Muscle of back (tissue), 11 donors: ENCODE measurements around the gene PDE11A. TPM values are rescaled to one million over a fixed set of nuclear protein-coding genes. Genes with fewer than 3 reads are reported as not detected.

ENCODE experiments used
- DNase-seq, 3 donors: peaks; one replicate each; pipeline versions ENCODE4 v3.0.0 to v3.0.0-alpha.2; 2013
- polyA plus RNA-seq, 10 donors: library from polyadenylated mRNA; unstranded; fragments of 120-200 nt; gene quantifications; one replicate each; pipeline ENCODE4 v1.2.1, GENCODE V29; 2013; ENCODE audit not compliant: insufficient read length in 10 of 10

PDE11A gene
- polyA plus RNA-seq, 10 donors = 0.46 to 1.1 (median 0.58) TPM

- DNase-seq = no peak
Measured at GRCh38 chr2:177599139-177599688, 473.4 kb downstream of the PDE11A start.

DNA sequence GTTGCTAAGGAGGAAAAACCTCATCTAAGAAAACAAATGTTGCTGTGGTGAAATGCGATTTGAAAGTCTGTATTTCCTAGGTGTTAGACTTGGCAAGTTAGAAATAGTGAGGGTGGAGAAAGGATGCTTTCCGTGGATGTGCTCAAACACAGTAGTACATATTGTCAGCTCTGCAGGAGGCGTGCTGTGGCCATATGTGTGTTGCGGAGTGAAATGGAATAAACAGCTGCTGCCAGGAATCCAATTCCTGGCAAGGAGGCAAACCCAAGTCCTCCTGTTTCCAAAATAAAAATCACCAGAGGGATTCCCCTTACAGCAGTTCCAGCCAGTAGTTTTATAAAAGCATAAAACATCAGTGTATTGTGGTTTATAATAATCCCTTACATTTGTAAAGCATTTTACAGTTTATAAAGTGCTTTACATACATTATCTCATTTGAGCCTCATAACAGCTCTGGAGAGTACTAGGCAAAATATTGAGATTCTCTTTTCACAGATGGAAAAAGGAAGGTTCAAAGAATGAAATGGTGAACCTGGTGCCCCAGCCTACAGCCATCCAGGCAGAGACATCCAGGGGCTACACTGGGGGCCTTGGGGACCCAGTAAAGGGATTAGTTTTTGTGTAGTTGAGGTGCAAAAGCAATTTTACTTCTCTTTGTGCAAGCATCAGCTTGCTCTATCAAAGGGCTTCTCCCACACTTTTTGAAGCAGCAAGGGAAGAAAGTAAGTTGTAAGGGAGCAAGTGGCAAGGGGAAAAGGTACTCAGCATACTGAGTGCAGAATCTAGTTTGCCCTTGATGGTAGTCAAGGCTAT is 474.0 kb downstream of the PDE11A start:
- DNase-seq = peak; percentile 92 to 98 (median 97)

DNA sequence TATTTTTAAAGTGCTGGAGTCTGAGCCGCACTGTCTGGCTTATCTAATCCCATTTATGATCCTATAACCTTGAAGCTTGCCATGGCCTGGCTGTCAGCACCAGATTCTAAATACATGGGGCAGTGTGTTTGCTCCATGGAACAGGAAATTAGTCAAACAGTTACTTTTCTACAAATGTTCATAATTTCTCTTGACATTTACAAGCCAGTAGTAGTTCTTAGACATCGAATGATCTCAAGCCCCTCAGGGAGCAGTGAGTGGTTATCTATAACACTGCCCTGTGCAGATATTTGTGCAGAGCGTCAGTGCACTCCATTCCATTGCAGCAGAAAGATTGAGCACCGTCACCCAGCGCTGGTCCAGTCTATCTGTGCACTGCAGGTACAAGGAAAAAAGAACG is 474.8 kb downstream of the PDE11A start:
- peak in 1 of 3 donors; percentile 26 for DNase-seq

- DNase-seq = peak in 1 of 3 donors; percentile 16
Measured at GRCh38 chr2:177596866-177597265, 475.7 kb downstream of the PDE11A start.

GRCh38 chr2:177595126-177595845 is 477.3 kb downstream of the PDE11A start:
- peak in 1 of 3 donors; percentile 57 for DNase-seq

GRCh38 chr2:177593402-177593801 is 479.2 kb downstream of the PDE11A start:
- DNase-seq = no peak

GRCh38 chr2:177592945-177593344 is 479.6 kb downstream of the PDE11A start:
- no peak for DNase-seq

DNA sequence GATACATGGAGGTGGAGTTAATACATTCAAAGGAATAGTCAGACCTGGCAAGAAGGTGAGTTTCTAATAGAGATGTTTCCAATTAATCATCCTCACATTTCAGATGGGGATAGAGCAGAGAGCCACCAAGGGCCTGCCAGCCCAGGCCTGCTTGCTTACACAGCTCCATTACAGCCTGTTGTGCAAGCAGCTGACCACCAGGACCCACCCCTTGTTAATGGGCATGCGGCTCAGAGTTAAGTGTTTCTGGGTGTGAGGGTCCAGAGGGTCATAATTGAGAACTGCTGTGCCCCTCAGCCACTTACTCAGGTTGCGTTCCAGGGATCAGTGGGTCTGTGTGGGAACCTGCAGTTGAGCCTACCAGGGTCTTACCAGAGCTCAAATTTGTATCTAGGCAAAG is 480.2 kb downstream of the PDE11A start:
- no peak for DNase-seq

DNA sequence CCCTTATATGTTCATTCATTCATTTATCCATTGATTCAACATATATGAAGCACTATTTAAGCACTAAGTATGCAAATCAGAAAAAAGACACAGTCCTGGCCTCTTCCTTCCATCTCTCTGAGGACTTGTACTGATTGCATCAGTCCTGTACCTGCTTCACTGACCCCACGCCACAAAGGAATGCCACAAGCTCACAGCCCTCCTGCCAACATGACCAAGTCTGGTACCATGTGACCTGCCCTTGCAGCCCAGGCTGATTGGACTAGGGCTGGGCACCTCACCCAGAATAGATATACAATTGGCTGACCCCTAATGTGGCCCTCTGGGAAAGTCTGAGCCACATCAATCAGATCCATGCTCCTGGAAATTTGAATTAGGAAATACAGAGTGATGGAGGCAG is 483.4 kb downstream of the PDE11A start:
- DNase-seq = no peak

GRCh38 chr2:177588671-177589070 is 483.9 kb downstream of the PDE11A start:
- no peak for DNase-seq

- peak; percentile 43 to 80 (median 48) for DNase-seq
Measured at GRCh38 chr2:177587371-177587770, 485.2 kb downstream of the PDE11A start.

- DNase-seq = no peak
Measured at GRCh38 chr2:177586154-177586553, 486.4 kb downstream of the PDE11A start.

DNA sequence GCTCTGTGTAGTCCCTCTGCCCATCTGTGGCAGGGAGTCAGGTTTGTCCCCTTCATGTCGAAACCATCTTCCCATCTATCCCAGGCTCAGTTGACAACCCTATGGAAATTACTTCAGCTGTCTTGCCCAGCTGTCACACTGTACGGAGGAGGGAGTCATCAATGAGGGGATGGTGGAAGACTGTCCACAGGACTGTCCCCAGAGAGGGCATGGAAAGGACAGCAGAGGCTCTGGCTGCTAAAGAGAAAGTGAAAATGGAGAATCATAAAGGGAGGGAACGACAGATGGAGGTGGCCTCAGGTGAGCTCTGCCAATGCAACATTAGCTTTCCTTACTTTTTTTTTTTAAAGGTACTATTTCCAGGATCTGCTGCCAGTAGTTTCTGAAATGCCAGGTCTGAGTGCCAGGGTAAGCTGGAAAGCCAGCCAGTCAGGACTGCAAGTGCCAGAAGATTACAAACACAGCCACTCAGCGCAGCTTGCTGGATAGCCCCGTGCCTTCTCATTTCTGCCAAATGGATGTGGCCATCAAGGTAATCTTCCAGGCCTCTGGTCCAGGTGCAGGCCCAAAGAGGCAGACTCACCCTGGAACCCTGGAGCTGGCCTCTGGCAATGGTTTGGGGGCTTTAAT is 487.2 kb downstream of the PDE11A start:
- peak in 2 of 3 donors; percentile 56 to 57 for DNase-seq

GRCh38 chr2:177584030-177584692 is 488.4 kb downstream of the PDE11A start:
- DNase-seq = no peak

DNA sequence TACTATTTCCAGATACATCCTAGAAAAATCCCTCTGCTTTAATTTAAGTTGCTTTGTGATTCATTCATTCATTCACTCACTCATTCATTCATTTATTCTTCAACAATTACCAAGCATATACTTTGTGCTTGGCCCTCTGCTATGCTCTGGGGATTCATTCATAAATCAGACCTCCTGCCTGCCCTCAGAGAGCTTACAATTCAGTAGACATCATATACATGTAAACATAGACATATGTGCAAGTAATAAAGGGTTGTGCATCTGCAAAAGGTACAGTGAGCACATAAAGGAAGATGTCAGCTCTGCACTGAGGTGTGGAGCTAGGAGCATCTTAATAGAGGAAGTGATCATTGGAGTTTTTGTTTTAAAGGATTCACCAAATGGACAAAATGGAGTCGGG is 490.6 kb downstream of the PDE11A start:
- no peak for DNase-seq

GRCh38 chr2:177579486-177580036 is 493.0 kb downstream of the PDE11A start:
- DNase-seq = no peak

DNA sequence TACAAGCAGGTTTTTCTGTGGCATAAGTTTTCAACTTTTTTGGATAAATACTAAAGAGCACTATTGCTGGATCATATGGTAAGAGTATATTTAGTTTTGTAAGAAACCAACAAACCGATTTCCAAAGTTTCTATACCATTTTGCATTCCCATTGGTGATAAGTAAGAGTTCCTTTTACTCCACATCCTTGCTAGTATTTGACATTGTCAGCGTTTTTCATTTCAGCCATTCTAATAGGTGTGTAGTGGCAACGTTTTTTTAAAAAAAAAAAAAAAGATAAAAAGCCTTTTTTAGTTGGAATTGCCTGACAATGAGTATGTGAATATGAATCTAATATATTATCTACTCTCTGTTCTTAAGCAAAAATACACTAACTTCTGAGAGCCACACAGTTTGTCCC is 494.1 kb downstream of the PDE11A start:
- no peak for DNase-seq

DNA sequence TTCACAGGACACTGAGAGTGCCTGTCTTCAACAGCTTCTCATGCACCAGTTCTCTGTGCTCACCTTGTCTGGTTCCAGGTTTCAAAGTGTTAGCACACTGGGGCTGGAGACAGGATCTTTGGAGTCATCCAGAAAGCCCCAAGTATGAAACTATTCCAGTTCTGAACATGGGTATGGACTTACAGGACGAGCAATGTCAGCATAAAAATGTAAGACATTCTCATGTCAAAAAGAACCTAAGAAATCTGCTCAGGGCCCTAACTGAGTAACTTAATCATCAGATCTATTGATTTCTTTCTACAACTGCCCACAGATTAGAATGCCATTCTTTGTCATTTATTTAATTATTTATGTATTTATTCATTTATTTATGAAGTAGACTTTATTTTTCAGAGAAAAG is 495.5 kb downstream of the PDE11A start:
- no peak for DNase-seq

GRCh38 chr2:177575358-177575757 is 497.2 kb downstream of the PDE11A start:
- no peak for DNase-seq

GRCh38 chr2:177574356-177574755 is 498.2 kb downstream of the PDE11A start:
- no peak for DNase-seq
